HEK293 (cell line): ENCODE results near the gene FAH.

Source experiments
- CTCF ChIA-PET: fragments of 350-600 bp; formaldehyde crosslinking; extraction: SDS; loops from one replicate; lab custom pipeline; 2021; ENCODE audit warnings: antibody characterized with exemption; lab: Yijun Ruan, JAX
- POLR2A ChIA-PET: fragments of 300-600 bp; formaldehyde crosslinking; extraction: SDS; loops from one replicate; lab custom pipeline; 2020; ENCODE audit warnings: antibody characterized with exemption, inconsistent platforms; lab: Yijun Ruan, JAX
- H3K27ac ChIP-seq: fragments of 200-500 bp; sonication (Bioruptor generic); 2 replicates; pipeline ENCODE4 v1.5.1; 2014; ENCODE audit warnings: low read depth, low read length, control low read depth, inconsistent platforms; ENCODE audit errors: extremely low read depth
- H3K36me3 ChIP-seq, 2 experiments: fragments of 200-500 bp in 1 of 2; sonication (Bioruptor generic) in 1 of 2; 1 replicate in 1 of 2; 2 replicates in 1 of 2; pipeline ENCODE4 v1.5.1; 2014 to 2017; ENCODE audit warnings: inconsistent platforms in 2 of 2, low read length in 2 of 2; ENCODE audit not compliant: control insufficient read depth in 2 of 2, insufficient read depth in 1 of 2
- H3K4me1 ChIP-seq: fragments of 200-500 bp; sonication (Bioruptor generic); 2 replicates; pipeline ENCODE4 v1.5.1; 2014; ENCODE audit warnings: mild to moderate bottlenecking, low read length, inconsistent platforms; ENCODE audit not compliant: control insufficient read depth, insufficient read depth
- H3K4me3 ChIP-seq: 2 replicates; pipeline ENCODE4 v1.5.1; 2011; ENCODE audit warnings: low read depth, mild to moderate bottlenecking, control low read depth, low read length, moderate library complexity
- H3K9me3 ChIP-seq: fragments of 200-500 bp; sonication (Bioruptor generic); 2 replicates; pipeline ENCODE4 v1.5.1; 2014; ENCODE audit warnings: low read depth, low read length, inconsistent platforms; ENCODE audit not compliant: control insufficient read depth, insufficient read depth
- BCL11A ChIP-seq: fragments of 450-650 bp; formaldehyde crosslinking; IDR thresholded peaks from 2 replicates; pipeline ENCODE4 v1.5.1; 2016; ENCODE audit warnings: low read depth, missing biosample characterization, missing genetic modification characterization
- GLI2 ChIP-seq: fragments of 450-650 bp; formaldehyde crosslinking; IDR thresholded peaks from 2 replicates; pipeline ENCODE4; 2017; ENCODE audit warnings: missing biosample characterization, missing genetic modification characterization, low read depth, borderline replicate concordance
- HOXA7 ChIP-seq: sonication (generic); formaldehyde crosslinking; IDR thresholded peaks from 2 replicates; pipeline ENCODE4 v1.8.1; 2022; ENCODE audit warnings: missing genetic modification reagents, borderline replicate concordance
- HOXD13 ChIP-seq: sonication (generic); formaldehyde crosslinking; IDR thresholded peaks from 2 replicates; pipeline ENCODE4 v1.8.0; 2022; ENCODE audit warnings: missing genetic modification reagents, borderline replicate concordance
- SP7 ChIP-seq: fragments of 450-650 bp; formaldehyde crosslinking; IDR thresholded peaks from 2 replicates; pipeline ENCODE4 v1.5.1; 2016; ENCODE audit warnings: missing biosample characterization, missing genetic modification characterization
- ZFP37 ChIP-seq: fragments of 450-650 bp; formaldehyde crosslinking; IDR thresholded peaks from 2 replicates; pipeline ENCODE4 v1.5.1; 2016; ENCODE audit warnings: missing biosample characterization, missing genetic modification characterization
- ZNF138 ChIP-seq: fragments of 450-650 bp; formaldehyde crosslinking; IDR thresholded peaks from 2 replicates; pipeline ENCODE4 v1.5.1; 2016; ENCODE audit warnings: missing biosample characterization, missing genetic modification characterization, borderline replicate concordance
- ZNF324 ChIP-seq: fragments of 450-650 bp; formaldehyde crosslinking; IDR thresholded peaks from 2 replicates; pipeline ENCODE4 v1.5.1; 2016; ENCODE audit warnings: missing biosample characterization, missing genetic modification characterization
- ZNF48 ChIP-seq: fragments of 450-650 bp; formaldehyde crosslinking; IDR thresholded peaks from 2 replicates; pipeline ENCODE4 v1.5.1; 2016; ENCODE audit warnings: missing biosample characterization, missing genetic modification characterization
- ZNF544 ChIP-seq: fragments of 450-650 bp; formaldehyde crosslinking; IDR thresholded peaks from 2 replicates; pipeline ENCODE4 v1.5.0; 2017; ENCODE audit warnings: missing biosample characterization, missing genetic modification characterization
- ZNF785 ChIP-seq: fragments of 450-650 bp; formaldehyde crosslinking; IDR thresholded peaks from 2 replicates; pipeline ENCODE4 v1.5.1; 2016; ENCODE audit warnings: missing biosample characterization, missing genetic modification characterization
- ZNF791 ChIP-seq: fragments of 450-650 bp; formaldehyde crosslinking; IDR thresholded peaks from 2 replicates; pipeline ENCODE4 v1.5.1; 2016; ENCODE audit warnings: missing biosample characterization, missing genetic modification characterization
- TF ChIP-seq, protein P1 (sequence below): fragments of 450-650 bp; formaldehyde crosslinking; IDR thresholded peaks from 2 replicates; pipeline ENCODE4 v1.5.1; 2017; ENCODE audit warnings: missing biosample characterization, mild to moderate bottlenecking, missing genetic modification characterization, moderate library complexity
- TF ChIP-seq, protein P2 (sequence below): fragments of 450-650 bp; formaldehyde crosslinking; IDR thresholded peaks from 2 replicates; pipeline ENCODE4 v1.5.1; 2017; ENCODE audit warnings: missing biosample characterization, missing genetic modification characterization
- TF ChIP-seq, protein P3 (sequence below): fragments of 450-650 bp; formaldehyde crosslinking; IDR thresholded peaks from 2 replicates; pipeline ENCODE4 v1.5.1; 2016; ENCODE audit warnings: missing biosample characterization, missing genetic modification characterization
- TF ChIP-seq, protein P4 (sequence below): fragments of 450-650 bp; formaldehyde crosslinking; IDR thresholded peaks from 2 replicates; pipeline ENCODE4 v1.5.1; 2016; ENCODE audit warnings: missing biosample characterization, missing genetic modification characterization

The FAH gene

DNA sequence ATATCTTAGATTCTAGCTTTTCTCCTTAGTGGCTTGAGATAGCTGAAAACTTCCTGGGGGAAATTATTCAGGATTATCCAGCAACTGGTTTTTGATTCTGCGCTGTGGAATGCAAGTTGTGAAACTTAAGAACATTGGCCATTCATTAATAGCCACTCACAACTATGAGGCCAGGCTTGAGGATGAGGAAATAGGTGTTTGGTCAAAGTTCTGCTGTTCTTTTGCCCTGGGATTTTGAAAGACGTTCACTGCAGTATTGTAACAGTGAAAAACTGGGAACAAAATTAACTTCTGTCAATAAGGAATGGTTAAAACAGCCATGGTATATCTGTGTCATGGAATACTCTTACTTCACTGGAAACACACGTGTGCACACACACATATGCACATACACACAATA, 55.1 kb downstream of the FAH start:
- H3K27ac ChIP-seq = no peak overlapping the region
- H3K4me1 ChIP-seq = no peaks in the 10 kb centered on the region
- CTCF ChIA-PET = interaction anchor here (0.5 to 1.4 kb wide), 4 partner anchors 33 to 317 kb away, joined by 3 to 5 read pairs (median 4); no protein-coding TSS in a partner anchor
- H3K4me3 ChIP-seq = no peak overlapping the region
- POLR2A ChIA-PET = no interaction called here
- no peak for TF ChIP-seq ZNF791 (tag by site-specific recombination)
- no peaks in the 10 kb centered on the region for H3K36me3 ChIP-seq
- no peaks in the 10 kb centered on the region for H3K9me3 ChIP-seq

DNA sequence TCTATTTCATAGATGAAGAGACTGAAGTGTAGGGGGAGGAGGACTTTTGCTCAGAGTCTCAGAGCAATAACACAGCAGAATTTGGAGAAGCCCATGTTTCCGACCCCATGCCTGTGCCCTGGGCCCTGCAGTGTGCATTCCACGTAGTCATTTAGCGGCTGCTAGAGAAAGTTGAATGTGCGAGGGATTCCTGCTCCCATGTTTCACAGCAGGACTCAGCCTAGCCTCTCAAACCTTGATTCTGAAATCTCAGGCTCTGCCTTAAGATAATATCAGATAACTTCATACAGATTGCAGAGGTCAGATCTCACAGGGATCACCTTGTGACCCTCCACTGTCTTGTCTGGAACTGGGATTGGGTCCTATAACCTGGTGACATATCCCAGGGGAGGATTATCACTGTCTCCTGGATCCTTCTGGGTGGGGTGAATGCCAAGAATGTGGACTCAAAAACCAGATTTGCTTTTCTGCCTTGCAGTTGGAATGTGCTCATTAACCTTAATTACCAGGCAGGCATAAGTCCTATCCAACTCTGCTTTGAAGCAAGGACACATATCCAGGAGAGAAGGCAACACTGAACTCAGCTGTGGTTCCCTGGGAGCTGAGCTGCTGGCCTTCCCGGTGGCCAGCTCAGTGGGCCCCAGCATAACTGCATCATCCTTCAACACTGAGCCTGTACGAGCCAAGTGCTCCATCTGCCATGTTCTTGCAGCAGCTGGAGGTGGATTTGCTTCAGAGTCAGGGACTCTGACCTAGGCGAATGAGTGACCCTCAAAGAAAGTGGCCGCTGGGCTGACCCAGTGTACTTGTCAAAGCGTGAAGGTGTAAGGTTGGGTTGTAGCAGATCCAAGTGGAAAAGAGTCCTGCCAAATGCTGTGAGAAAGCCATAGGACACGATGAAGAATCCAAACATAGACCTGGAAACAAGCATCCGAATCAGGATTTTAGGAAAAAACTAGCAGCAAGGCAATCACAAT, 56.2 kb downstream of the FAH start:
- TF ChIP-seq HOXD13 (CRISPR knock-in tag) = no peak
- TF ChIP-seq GLI2 = no peak
- TF ChIP-seq, protein P1, sequence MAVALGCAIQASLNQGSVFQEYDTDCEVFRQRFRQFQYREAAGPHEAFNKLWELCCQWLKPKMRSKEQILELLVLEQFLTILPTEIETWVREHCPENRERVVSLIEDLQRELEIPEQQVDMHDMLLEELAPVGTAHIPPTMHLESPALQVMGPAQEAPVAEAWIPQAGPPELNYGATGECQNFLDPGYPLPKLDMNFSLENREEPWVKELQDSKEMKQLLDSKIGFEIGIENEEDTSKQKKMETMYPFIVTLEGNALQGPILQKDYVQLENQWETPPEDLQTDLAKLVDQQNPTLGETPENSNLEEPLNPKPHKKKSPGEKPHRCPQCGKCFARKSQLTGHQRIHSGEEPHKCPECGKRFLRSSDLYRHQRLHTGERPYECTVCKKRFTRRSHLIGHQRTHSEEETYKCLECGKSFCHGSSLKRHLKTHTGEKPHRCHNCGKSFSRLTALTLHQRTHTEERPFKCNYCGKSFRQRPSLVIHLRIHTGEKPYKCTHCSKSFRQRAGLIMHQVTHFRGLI = no peak
- no peak for TF ChIP-seq ZNF138 (tag by site-specific recombination)
- no peak for TF ChIP-seq ZNF324 (tag by site-specific recombination)
- no peak for TF ChIP-seq ZNF791 (tag by site-specific recombination)
- no peak for TF ChIP-seq HOXA7
- TF ChIP-seq ZNF785 (tag by site-specific recombination) = no peak
- no peak for TF ChIP-seq ZFP37
- no peak for TF ChIP-seq BCL11A (tag by site-specific recombination)
- TF ChIP-seq, protein P2, sequence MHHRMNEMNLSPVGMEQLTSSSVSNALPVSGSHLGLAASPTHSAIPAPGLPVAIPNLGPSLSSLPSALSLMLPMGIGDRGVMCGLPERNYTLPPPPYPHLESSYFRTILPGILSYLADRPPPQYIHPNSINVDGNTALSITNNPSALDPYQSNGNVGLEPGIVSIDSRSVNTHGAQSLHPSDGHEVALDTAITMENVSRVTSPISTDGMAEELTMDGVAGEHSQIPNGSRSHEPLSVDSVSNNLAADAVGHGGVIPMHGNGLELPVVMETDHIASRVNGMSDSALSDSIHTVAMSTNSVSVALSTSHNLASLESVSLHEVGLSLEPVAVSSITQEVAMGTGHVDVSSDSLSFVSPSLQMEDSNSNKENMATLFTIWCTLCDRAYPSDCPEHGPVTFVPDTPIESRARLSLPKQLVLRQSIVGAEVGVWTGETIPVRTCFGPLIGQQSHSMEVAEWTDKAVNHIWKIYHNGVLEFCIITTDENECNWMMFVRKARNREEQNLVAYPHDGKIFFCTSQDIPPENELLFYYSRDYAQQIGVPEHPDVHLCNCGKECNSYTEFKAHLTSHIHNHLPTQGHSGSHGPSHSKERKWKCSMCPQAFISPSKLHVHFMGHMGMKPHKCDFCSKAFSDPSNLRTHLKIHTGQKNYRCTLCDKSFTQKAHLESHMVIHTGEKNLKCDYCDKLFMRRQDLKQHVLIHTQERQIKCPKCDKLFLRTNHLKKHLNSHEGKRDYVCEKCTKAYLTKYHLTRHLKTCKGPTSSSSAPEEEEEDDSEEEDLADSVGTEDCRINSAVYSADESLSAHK (tag by site-specific recombination) = no peak
- TF ChIP-seq SP7 (tag by site-specific recombination) = no peak
- no peak for TF ChIP-seq ZNF48
- TF ChIP-seq, protein P3, sequence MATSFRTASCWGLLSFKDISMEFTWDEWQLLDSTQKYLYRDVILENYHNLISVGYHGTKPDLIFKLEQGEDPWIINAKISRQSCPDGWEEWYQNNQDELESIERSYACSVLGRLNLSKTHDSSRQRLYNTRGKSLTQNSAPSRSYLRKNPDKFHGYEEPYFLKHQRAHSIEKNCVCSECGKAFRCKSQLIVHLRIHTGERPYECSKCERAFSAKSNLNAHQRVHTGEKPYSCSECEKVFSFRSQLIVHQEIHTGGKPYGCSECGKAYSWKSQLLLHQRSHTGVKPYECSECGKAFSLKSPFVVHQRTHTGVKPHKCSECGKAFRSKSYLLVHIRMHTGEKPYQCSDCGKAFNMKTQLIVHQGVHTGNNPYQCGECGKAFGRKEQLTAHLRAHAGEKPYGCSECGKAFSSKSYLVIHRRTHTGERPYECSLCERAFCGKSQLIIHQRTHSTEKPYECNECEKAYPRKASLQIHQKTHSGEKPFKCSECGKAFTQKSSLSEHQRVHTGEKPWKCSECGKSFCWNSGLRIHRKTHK (tag by site-specific recombination) = no peak
- TF ChIP-seq, protein P4, sequence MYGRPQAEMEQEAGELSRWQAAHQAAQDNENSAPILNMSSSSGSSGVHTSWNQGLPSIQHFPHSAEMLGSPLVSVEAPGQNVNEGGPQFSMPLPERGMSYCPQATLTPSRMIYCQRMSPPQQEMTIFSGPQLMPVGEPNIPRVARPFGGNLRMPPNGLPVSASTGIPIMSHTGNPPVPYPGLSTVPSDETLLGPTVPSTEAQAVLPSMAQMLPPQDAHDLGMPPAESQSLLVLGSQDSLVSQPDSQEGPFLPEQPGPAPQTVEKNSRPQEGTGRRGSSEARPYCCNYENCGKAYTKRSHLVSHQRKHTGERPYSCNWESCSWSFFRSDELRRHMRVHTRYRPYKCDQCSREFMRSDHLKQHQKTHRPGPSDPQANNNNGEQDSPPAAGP (tag by site-specific recombination) = no peak
- no peak for TF ChIP-seq ZNF544
- TF ChIP-seq, all 188 proteins: peak for 0
- H3K27ac ChIP-seq = no peak overlapping the region
- H3K4me1 ChIP-seq = no peaks in the 10 kb centered on the region
- H3K9me3 ChIP-seq = no peaks in the 10 kb centered on the region
- no peaks in the 10 kb centered on the region for H3K36me3 ChIP-seq
- CTCF ChIA-PET = no interaction called here
- POLR2A ChIA-PET = no interaction called here
- no peak overlapping the region for H3K4me3 ChIP-seq
